AG09309 (cell line): Measurements from ENCODE around the gene CLDN2.

Experiments used
- DNase-seq: peaks from one replicate; pipeline ENCODE4 v3.0.0-alpha.2; 2010; ENCODE audit warnings: low read depth
- H3K4me3 ChIP-seq: 2 replicates; pipeline ENCODE4 v1.5.1; 2011; ENCODE audit warnings: mild to moderate bottlenecking, low read depth, low read length, moderate library complexity; ENCODE audit not compliant: control insufficient read depth
- TF ChIP-seq, protein P1 (sequence below): IDR thresholded peaks from 2 replicates; pipeline ENCODE4 v1.5.1; 2011; ENCODE audit warnings: mild to moderate bottlenecking, low read depth, low read length, inconsistent platforms; ENCODE audit not compliant: insufficient read depth, control insufficient read depth; ENCODE audit errors: missing control alignments

CLDN2 gene

DNA sequence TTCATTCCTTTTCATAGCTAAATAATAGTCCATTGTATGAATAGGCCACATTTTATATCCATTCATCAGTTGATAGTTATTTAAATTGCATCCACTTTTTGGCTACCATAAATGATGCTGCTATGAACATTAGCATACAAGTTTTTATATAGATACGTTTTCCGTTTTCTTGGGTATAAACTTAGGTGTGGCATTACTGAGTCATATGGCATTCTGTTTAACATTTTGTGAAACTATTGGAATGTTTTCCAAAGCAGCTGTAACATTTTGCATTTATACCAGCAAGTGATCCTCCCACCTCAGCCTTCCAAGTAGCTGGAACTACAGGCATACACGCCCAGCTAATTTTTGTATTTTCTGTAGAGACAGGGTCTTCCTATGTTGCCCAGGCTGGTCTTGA is 26.3 kb downstream of the CLDN2 start:
- TF ChIP-seq, protein P1, sequence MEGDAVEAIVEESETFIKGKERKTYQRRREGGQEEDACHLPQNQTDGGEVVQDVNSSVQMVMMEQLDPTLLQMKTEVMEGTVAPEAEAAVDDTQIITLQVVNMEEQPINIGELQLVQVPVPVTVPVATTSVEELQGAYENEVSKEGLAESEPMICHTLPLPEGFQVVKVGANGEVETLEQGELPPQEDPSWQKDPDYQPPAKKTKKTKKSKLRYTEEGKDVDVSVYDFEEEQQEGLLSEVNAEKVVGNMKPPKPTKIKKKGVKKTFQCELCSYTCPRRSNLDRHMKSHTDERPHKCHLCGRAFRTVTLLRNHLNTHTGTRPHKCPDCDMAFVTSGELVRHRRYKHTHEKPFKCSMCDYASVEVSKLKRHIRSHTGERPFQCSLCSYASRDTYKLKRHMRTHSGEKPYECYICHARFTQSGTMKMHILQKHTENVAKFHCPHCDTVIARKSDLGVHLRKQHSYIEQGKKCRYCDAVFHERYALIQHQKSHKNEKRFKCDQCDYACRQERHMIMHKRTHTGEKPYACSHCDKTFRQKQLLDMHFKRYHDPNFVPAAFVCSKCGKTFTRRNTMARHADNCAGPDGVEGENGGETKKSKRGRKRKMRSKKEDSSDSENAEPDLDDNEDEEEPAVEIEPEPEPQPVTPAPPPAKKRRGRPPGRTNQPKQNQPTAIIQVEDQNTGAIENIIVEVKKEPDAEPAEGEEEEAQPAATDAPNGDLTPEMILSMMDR: no peak
- no peak for DNase-seq
- H3K4me3 ChIP-seq: no peak overlapping the region

DNA sequence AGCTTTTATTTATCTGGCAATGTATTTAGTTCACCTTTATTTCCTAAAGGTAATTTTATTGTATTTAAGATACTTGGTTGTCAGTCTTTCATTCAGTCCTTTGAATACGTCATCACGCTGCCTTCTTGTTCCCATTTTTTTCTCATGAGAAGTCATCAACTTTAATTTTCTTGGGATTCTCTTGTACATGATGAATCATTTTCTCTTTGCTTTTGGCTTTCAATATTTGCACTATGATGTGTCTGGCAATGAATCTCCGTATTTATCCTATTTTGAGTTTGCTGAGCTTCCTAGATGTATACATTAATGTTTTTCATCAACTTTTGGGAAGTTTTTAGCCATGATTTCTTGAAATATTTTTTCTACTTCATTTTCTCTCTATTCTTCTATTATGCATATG is 28.4 kb downstream of the CLDN2 start:
- no peak overlapping the region for H3K4me3 ChIP-seq
- DNase-seq: no peak
- TF ChIP-seq, protein P1: no peak

DNA sequence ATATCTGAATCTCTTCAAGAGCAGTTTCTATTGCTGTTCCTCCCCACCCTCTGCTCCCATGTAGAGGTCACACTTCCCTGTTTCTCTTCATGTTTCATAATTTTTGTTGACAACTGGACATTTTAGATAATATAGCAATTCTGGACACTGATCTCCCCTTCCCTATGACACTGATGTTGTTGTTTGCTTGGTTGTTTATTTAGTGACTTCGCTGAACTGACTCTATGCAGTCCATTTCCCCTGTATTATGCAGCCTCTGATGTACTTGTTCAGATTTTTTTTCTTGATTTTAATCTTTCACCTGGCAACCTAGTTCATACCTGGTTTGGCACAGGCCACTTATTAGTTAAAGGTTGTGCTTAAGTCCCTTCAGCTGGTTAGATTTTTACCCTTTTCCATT is 29.2 kb downstream of the CLDN2 start:
- no peak overlapping the region for H3K4me3 ChIP-seq
- no peak for DNase-seq
- TF ChIP-seq, protein P1: no peak

DNA sequence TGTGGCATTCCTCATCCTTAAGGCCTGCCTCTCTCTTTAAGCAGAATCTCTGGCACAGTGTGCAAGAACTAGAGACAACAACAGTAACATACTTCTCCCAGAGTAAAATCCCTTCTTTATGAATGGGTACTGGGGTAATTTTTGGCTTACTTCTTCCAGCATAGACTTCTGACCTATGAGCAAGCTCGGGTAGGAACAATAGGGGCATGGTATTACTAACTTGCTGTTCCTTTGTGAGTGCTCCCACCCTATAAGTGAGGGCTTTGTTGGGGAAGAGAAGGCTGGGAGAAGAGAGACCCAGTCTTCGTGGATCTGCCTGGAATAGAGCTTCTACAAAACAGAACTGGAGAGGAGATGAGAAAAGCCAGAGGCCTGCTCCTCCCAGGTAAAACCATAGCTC is 30.2 kb downstream of the CLDN2 start:
- no peak overlapping the region for H3K4me3 ChIP-seq
- TF ChIP-seq, protein P1: no peak
- no peak for DNase-seq

DNA sequence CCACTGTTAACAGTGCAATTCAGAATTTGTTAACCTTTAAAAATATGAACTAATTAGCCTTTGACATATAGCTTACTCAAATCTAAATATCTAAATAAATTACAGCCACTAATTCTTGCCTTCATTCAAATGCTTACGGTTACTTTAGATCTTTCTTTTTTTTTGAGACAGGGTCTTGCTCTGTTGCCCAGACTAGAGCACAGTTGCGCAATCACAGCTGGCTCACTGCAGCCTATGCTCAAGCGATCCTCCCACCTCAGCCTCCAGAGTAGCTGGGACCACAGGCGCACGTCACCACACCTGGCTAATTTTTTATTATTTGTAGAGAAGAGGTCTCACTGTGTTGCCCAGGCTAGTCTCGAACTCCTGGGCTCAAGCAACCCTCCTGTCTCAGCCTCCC is 31.0 kb downstream of the CLDN2 start:
- TF ChIP-seq, protein P1: no peak
- no peak overlapping the region for H3K4me3 ChIP-seq
- DNase-seq: no peak

DNA sequence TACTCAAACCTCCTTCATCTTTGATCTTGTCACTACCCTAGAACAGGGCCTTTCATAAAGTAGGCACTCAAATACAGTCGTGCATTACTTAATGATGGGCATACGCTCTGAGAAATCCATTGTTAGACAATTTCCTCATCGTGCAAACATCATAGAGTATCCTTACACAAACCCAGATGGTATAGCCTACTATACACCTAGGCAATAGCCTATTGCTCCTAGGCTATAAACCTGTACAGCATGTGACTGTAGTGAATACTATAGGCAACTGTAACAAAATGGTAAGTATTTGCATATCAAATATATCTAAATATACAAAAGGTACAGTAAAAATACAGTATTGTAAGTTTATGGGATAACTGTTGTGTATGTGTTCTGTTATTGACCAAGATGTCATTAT is 31.9 kb downstream of the CLDN2 start:
- no peak for DNase-seq
- TF ChIP-seq, protein P1: no peak

DNA sequence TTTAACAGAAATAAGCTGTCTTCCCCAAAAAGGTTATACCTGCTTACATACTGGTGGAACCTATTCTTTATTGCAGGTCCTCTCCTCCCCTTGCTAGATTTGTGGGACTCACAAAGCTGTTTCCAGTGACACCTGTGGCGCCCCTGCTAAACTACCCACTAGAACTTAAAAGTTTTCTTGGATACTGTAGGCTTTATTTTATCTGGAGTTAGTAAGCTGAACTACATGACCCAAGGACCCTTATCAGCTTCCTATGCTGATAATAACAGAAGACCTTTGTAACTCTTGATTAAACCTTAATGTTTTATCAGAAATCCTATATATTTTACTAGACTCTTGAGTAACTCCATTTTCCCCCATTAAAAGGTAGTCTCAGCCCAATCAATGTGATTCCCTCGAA is 32.3 kb downstream of the CLDN2 start:
- no peak for DNase-seq
- TF ChIP-seq, protein P1: no peak
- H3K4me3 ChIP-seq: no peak overlapping the region

More for the DNA sequence above, 31.9 kb downstream of the CLDN2 start:
- H3K4me3 ChIP-seq: no peak overlapping the region
